ENCODE results near the gene THRB.

Gene THRB

GRCh38 chr3:24168977-24169376, 325.7 kb downstream of the THRB start:
- H3F3A ChIP-seq (ENCODE audit: low read depth), result no peaks in the 10 kb centered on the region
- no peak overlapping the region for H3K4me3 ChIP-seq (ENCODE audit: low read length, poor library complexity, severe bottlenecking)
- no peak overlapping the region for H3K9ac ChIP-seq (ENCODE audit: low read depth, low read length, poor library complexity, severe bottlenecking)
- no peak for TF ChIP-seq CTCF (conservative IDR thresholded peaks at IDR 0.05; ENCODE audit: low read length)
- TF ChIP-seq EZH2phosphoT487 (IDR thresholded peaks at IDR 0.05; ENCODE audit: borderline replicate concordance), result no peak
- H2AFZ ChIP-seq (ENCODE audit: low read length), result no peak overlapping the region
- H3K9me3 ChIP-seq (ENCODE audit: insufficient read depth, low read depth, low read length), result no peaks in the 10 kb centered on the region
- H3K79me2 ChIP-seq (ENCODE audit: insufficient read depth, low read length), result no peaks in the 10 kb centered on the region
- no peaks in the 10 kb centered on the region for H3K27me3 ChIP-seq (ENCODE audit: insufficient read depth, low read length, poor library complexity, severe bottlenecking)
- H4K20me1 ChIP-seq (ENCODE audit: insufficient read depth, low read length, poor library complexity, severe bottlenecking), result no peaks in the 10 kb centered on the region
- no peaks in the 10 kb centered on the region for H3K9me2 ChIP-seq (replicated peaks; ENCODE audit: low read depth, low read length)
- no peaks in the 10 kb centered on the region for H3K36me3 ChIP-seq (ENCODE audit: insufficient read depth, low read length)
- H3K4me1 ChIP-seq (ENCODE audit: insufficient read depth, low read length, poor library complexity, severe bottlenecking), result no peaks in the 10 kb centered on the region
- H3K4me2 ChIP-seq (ENCODE audit: low read depth, low read length, poor library complexity, severe bottlenecking), result no peak overlapping the region

GRCh38 chr3:24167429-24167828, 327.2 kb downstream of the THRB start:
- no peaks in the 10 kb centered on the region for H3K36me3 ChIP-seq (ENCODE audit: insufficient read depth, low read length)
- H3K4me1 ChIP-seq (ENCODE audit: insufficient read depth, low read length, poor library complexity, severe bottlenecking), result no peaks in the 10 kb centered on the region
- no peaks in the 10 kb centered on the region for H3K27me3 ChIP-seq (ENCODE audit: insufficient read depth, low read length, poor library complexity, severe bottlenecking)
- H3K9me3 ChIP-seq (ENCODE audit: insufficient read depth, low read depth, low read length), result no peaks in the 10 kb centered on the region
- TF ChIP-seq EZH2phosphoT487 (IDR thresholded peaks at IDR 0.05; ENCODE audit: borderline replicate concordance), result no peak
- TF ChIP-seq CTCF (conservative IDR thresholded peaks at IDR 0.05; ENCODE audit: low read length), result no peak
- H3K4me2 ChIP-seq (ENCODE audit: low read depth, low read length, poor library complexity, severe bottlenecking), result no peak overlapping the region
- no peaks in the 10 kb centered on the region for H3K79me2 ChIP-seq (ENCODE audit: insufficient read depth, low read length)
- H3K4me3 ChIP-seq (ENCODE audit: low read length, poor library complexity, severe bottlenecking), result no peak overlapping the region
- H3K9me2 ChIP-seq (replicated peaks; ENCODE audit: low read depth, low read length), result no peaks in the 10 kb centered on the region
- H4K20me1 ChIP-seq (ENCODE audit: insufficient read depth, low read length, poor library complexity, severe bottlenecking), result no peaks in the 10 kb centered on the region
- no peak overlapping the region for H2AFZ ChIP-seq (ENCODE audit: low read length)
- no peak overlapping the region for H3K9ac ChIP-seq (ENCODE audit: low read depth, low read length, poor library complexity, severe bottlenecking)
- no peaks in the 10 kb centered on the region for H3F3A ChIP-seq (ENCODE audit: low read depth)

- Histone ChIP-seq H3K27me3 (ENCODE audit: insufficient read depth, low read length, poor library complexity, severe bottlenecking) (no peaks in the 10 kb centered on the region), H3K79me2 (ENCODE audit: insufficient read depth, low read length) (no peaks in the 10 kb centered on the region), H3K36me3 (ENCODE audit: insufficient read depth, low read length) (no peaks in the 10 kb centered on the region), H3K9ac (ENCODE audit: low read depth, low read length, poor library complexity, severe bottlenecking) (no peak overlapping the region), H3K4me1 (ENCODE audit: insufficient read depth, low read length, poor library complexity, severe bottlenecking) (no peaks in the 10 kb centered on the region), H3K4me3 (ENCODE audit: low read length, poor library complexity, severe bottlenecking) (no peak overlapping the region), H3K4me2 (ENCODE audit: low read depth, low read length, poor library complexity, severe bottlenecking) (no peak overlapping the region), H4K20me1 (ENCODE audit: insufficient read depth, low read length, poor library complexity, severe bottlenecking) (no peaks in the 10 kb centered on the region), H2AFZ (ENCODE audit: low read length) (no peak overlapping the region), H3K9me3 (ENCODE audit: insufficient read depth, low read depth, low read length) (no peaks in the 10 kb centered on the region), H3F3A (ENCODE audit: low read depth) (no peaks in the 10 kb centered on the region), H3K9me2 (replicated peaks; ENCODE audit: low read depth, low read length) (no peaks in the 10 kb centered on the region)
- TF ChIP-seq CTCF (conservative IDR thresholded peaks at IDR 0.05; ENCODE audit: low read length), result no peak
Observed at GRCh38 chr3:24166515-24166914, 328.1 kb downstream of the THRB start.

Data from Loucy (cell line).